ENCODE results near the gene HIP1. TPM values are rescaled to one million over a fixed set of nuclear protein-coding genes. Genes with fewer than 3 reads are reported as not detected.
A peak's percentile ranks its signal among the peaks of the same experiment; 100 is the strongest.

The HIP1 gene
- total RNA-seq, 4 donors from 2014 or later = 24.9 to 51.2 (median 27.2) TPM

DNA sequence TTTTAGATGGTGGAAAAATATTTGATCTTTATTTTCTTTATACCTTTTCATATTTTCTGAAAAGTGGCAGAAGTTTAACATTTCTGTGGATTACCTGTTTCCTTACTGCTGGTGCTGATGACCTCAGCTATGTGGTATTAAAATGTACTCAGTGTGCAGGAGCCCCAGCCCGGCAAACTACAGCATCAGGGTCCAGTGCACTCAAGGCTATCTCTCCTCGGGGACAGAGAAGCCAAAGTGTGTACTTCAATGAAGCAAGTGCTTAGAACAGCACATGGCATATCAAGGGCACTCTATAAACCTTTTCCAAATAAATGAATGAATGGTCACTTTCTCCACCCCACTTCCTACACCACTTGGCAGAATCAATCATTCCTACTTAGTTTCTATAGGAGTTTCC is 111.8 kb downstream of the HIP1 start:
- ATAC-seq (ENCODE audit: low FRiP score) = no peak
- DNase-seq (ENCODE audit: low spot score) = no peak
- TF ChIP-seq CTCF (IDR thresholded peaks at IDR 0.05) = no peak

DNA sequence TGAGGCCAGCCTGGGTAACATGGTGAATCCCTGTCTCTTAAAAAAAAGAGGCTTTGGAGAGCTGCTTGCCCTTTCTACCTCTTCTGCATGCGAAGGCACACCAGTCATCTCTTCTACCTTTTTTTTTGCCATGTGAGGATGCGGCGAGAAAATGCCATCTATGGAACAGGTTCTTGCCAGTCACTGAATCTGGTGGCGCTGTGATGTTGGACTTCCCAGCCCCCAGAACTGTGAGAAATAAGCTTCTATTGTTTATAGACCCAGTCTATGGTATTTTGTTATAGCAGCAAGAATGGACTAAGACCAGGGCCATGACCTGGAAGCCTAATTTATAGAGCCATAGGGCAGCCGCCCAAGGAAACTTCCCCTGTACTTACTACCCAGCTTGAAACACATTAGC is 112.9 kb downstream of the HIP1 start:
- ATAC-seq (ENCODE audit: low FRiP score) = no peak
- no peak for TF ChIP-seq CTCF (IDR thresholded peaks at IDR 0.05)

GRCh38 chr7:75624134-75624832 is 114.5 kb downstream of the HIP1 start:
- TF ChIP-seq CTCF (IDR thresholded peaks at IDR 0.05) = no peak
- DNase-seq (ENCODE audit: low spot score) = no peak
- ATAC-seq (ENCODE audit: low FRiP score) = peak; percentile 80

More for the DNA sequence above, 112.9 kb downstream of the HIP1 start:
- no peak for DNase-seq (ENCODE audit: low spot score)

GRCh38 chr7:75623390-75624133 is 115.2 kb downstream of the HIP1 start:
- ATAC-seq (ENCODE audit: low FRiP score) (no peak), DNase-seq (ENCODE audit: low spot score) (no peak)
- no peak for TF ChIP-seq CTCF (IDR thresholded peaks at IDR 0.05)

GRCh38 chr7:75621124-75621523 is 117.6 kb downstream of the HIP1 start:
- TF ChIP-seq CTCF (IDR thresholded peaks at IDR 0.05) = no peak
- DNase-seq (ENCODE audit: low spot score) (no peak), ATAC-seq (ENCODE audit: low FRiP score) (no peak)

DNA sequence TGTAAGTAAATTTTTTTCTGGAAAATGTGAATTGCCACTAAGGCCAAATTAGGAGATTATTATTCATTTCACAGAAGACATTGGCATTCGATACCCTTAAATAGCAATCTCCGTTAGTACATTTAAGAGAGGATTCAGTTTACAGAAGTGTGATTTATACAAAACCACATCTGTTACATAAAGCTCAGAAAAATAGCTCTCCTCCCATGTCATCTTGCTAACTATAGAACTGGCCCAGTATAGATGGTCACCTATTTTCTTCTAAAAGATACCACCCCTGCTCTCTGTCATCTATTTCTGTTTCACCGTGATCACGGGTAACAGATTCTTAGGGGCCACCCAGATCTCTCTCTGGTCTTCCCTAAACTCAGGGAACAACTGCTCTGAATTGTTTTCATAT is 119.1 kb downstream of the HIP1 start:
- DNase-seq (ENCODE audit: low spot score) (no peak), ATAC-seq (ENCODE audit: low FRiP score) (no peak)
- TF ChIP-seq CTCF (IDR thresholded peaks at IDR 0.05) = no peak

Measured in omental fat pad (tissue), 4 donors.